GM21367 (cell line): ENCODE data around the gene MYO5A.

ENCODE experiments used
- ATAC-seq: cut with Tn5 transposase; IDR thresholded peaks from one replicate; pipeline ENCODE4 v1.9.1; 2021; ENCODE audit not compliant: unreplicated experiment

The MYO5A gene

GRCh38 chr15:52263563-52264282 lies 265.0 kb downstream of the MYO5A start:
- no peak for ATAC-seq

DNA sequence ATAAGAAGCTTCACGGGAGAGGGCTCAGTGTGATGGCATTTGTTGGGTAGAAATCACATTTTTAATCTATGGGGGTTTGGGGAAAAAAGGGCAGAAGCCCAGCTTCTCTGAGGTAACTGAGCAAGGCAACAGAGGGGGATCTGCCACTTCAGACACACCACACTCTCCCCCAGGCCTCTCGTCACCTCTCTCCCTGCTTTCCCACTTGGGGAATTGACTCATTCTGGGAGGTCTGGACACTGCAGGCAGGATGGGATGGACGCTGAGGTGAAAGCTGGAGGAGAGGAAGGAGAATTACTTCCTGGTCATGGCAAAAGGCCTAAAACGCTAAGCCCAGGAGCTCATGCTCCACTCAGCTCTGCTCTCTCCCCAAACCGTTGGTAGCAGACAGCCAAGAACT lies 266.3 kb downstream of the MYO5A start:
- ATAC-seq, result no peak

GRCh38 chr15:52261498-52262242 lies 267.0 kb downstream of the MYO5A start:
- peak; percentile 96 for ATAC-seq

DNA sequence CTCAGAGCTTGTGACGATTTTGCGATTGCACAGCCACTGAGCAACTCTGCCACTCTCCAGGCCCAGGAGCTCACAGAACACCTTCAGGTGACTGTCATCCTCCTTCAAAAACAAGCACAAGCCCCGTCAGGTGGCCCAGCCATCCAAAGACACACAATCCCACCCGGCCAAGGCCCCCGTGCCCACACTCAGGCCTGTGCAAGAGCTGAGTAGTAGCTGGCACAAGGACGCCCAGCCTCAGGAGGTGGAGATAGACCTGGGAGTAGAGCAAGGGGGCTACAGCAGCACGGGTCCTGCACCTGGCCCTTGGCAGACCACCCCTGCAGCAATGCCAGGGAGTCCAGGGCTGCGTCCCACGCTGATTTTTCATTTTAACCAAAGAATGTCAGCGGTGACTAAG lies 267.7 kb downstream of the MYO5A start:
- no peak for ATAC-seq

DNA sequence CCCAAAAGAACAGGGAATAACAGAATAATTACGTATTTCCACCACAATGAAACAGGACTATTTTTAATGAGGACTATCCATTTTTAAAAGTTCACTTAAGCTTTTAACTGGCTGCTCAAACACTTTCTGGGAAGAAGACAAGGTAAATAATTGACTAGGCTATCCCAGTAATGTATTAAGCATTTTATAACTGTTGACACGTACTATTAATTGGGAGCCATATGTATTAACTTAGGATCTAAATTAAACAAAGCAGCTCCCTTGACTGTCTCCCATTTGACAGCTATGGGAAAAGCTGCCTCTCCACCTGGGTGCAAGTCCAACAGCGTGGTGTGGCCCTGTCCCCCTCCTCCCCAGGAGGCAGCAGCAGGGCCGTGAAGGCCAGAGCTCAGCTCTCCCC lies 269.2 kb downstream of the MYO5A start:
- no peak for ATAC-seq

DNA sequence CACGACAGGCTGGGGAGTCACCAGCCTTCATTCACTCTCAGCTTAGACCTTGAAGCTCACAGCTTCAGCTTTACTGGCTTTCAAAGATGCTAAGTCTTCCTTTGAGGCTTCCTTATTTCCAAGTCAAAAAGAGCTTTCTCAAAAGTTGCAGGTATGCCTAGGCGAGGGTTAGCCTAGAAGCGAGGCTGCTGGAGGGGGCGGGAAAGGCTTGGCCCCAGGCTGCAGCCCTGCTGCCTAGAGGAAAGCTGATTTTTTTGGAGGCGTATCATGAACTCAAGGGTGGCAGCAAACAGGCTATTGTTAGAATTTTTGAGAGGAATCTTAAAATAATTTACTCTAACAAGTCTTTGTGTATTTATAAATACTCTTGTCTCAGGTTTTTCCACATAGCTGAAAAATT lies 270.2 kb downstream of the MYO5A start:
- ATAC-seq, result no peak

DNA sequence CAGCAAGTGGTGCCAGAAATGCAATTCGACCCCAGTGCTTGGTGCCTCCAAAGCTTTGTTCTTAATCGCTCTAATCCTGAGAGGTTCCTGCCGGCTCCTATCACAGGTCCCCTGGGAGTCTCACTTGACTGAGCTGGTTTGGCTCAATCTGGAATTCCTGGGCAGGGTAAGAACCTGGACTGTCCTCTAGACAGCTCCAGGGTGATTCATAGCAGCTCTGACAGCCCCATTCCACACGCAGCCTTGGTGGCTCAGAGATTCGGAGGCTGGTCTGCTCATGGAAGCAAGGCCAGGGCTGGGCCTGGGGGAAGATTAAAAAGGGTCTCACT lies 271.0 kb downstream of the MYO5A start:
- no peak for ATAC-seq
